ENCODE data around the gene MRPL51.
A peak's percentile ranks its signal among the peaks of the same experiment; 100 is the strongest.

Gene MRPL51

DNA sequence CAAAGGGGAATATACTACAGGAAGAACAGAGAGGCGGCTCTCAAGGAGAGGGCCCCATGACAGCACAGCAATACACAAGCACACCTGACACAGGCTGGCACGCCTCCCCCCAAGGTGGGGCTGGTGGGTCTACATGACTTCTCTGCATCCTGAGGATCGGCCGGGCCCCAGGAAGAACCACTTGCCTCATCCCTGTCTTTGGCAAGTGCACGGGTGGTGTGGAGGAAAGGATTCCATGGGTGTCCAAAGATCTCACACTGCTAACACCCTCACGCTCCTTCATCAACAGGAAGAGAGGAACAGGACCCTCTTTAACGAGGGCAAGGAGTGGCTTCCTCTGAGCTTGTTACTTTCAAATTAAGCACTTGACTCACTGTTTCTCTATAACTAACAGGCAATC lies 29.8 kb downstream of the MRPL51 start:
- Histone ChIP-seq H3K4me1 (peaks cover 100% of the 10 kb centered on the region), H3K27ac (peak overlapping the region; percentile 82), H3K36me3 (peaks cover 85% of the 10 kb centered on the region), H3K9ac (peak overlapping the region; percentile 52), H3K4me2 (peak overlapping the region; percentile 87), H3K9me3 (peaks cover 21% of the 10 kb centered on the region), H4K20me1 (no peaks in the 10 kb centered on the region), H3K27me3 (no peaks in the 10 kb centered on the region), H3K4me3 (no peak overlapping the region; the same call in 1 of the 2 replicates)
- TF ChIP-seq Cebpa-rat (IDR thresholded peaks at IDR 0.05), result no peak

DNA sequence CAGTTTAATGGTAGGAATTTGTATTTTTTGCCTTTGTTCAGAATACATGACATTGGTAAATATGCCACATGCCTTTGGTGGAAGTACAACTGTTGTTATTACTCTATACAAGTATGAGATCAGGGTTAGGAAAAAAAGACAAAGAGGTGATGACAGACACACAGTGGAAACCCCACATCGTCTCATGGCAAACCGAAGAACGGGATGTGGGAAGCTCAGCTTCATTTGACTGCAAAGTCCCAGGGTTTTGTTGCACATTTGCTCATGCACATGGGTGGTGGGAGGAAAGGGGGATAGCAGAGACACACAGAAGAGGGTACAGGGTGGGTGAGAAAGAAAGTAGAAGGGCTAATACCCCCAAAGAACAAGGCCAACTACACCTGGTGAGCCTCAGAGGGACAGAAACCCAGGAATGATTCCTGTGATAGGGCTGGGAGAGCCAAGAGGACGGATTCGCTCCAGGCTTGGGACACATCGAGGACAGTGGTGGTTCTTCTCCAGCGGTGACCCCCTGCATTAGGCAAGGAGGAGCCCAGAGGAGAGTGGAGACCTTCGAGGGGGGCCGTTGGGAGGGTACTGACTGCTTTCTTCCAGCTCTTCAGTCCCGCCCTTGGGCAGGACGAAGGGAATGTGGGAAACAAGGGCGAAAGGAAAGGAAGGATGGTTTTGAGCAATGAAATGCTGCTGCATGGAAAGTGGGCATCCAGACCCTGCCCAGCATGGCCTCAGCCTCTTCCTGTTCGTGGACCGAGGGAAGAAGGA lies 30.6 kb downstream of the MRPL51 start:
- Histone ChIP-seq H3K9ac (peak overlapping the region; percentile 52), H3K4me1 (peaks cover 99% of the 10 kb centered on the region), H3K4me3 (peak overlapping the region; percentile 23), H4K20me1 (no peaks in the 10 kb centered on the region), H3K27me3 (no peaks in the 10 kb centered on the region), H3K4me2 (peak overlapping the region; percentile 87), H3K27ac (peak overlapping the region; percentile 82), H3K36me3 (peaks cover 85% of the 10 kb centered on the region), H3K9me3 (peaks cover 13% of the 10 kb centered on the region)
- TF ChIP-seq Cebpa-rat (IDR thresholded peaks at IDR 0.05), result no peak

DNA sequence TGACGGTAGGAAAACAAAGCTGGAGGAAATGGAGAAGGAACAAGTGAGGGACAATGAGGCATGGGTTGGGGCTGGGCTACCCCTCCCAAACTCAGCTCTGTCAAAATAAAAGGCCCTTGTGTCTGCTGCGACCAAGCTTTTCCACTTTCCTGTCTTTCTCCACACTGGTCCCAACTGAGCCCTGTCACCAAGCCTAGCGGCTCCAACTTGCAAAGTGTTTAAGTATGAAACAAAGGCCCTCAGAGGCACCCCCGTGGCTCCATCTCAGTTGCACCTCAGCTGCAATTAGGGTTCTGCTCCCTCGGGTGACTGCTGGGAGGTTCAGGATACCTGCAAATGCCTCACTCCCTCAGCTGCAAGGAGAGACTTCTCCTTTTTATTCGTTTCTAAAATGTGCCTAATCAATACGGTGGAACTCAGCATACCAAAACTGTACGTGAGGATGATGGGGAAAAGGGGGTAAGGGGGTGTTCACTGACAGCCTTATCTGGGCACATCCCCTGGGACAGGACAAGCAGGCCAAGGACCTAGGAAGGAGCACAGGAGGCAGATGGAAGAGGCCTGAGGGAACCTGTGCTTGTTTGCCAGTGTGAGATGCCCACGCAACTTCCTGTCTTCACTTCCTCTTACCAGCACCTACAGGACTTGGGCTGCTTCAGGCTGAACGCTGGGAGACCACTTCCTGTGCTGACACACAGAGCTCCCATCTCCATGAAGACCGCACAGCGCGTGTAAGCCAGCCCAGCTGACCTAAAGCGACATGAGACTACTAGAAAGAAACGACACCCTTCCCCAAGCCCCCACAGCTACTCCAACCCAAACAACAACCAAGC lies 31.4 kb downstream of the MRPL51 start:
- Histone ChIP-seq H3K27ac (peak overlapping the region; percentile 82), H3K9me3 (peaks cover 5% of the 10 kb centered on the region), H3K36me3 (peaks cover 85% of the 10 kb centered on the region), H4K20me1 (no peaks in the 10 kb centered on the region), H3K9ac (peak overlapping the region; percentile 52), H3K4me3 (peak overlapping the region; percentile 23), H3K27me3 (no peaks in the 10 kb centered on the region), H3K4me1 (peaks cover 97% of the 10 kb centered on the region), H3K4me2 (peak overlapping the region; percentile 87)
- no peak for TF ChIP-seq Cebpa-rat (IDR thresholded peaks at IDR 0.05)

DNA sequence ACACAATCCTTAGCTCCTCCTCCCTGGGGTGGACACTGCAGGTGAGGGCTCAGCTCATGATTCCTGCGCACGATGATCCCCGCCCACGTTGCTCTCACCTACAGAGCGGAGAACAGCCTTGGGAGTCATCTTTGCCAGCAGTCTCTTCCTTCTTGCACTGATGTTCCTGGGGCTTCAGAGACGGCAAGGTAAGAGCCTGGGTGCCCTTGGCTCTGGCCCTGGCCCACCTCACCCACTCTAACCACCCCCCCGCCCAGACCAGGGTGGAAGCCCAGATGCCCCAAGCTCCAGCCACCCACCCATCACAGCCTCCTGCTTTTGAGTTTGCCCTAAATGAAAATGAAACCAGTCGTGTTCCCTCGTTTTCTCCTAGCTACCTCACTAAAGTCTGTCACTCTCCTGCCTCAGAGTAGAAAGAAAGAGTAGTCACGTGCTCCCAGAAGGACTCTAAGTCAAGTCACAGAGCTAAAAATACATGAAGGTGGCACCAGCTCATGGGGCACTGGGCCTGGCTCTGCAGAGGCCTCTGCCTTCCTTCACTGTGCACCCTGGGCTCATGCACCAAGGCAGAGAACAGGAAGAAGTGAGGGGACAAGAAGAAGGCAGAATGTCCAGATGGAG lies 32.2 kb downstream of the MRPL51 start:
- Histone ChIP-seq H3K27me3 (no peaks in the 10 kb centered on the region), H3K4me1 (peaks cover 90% of the 10 kb centered on the region), H3K4me3 (peak overlapping the region; percentile 23), H3K4me2 (peak overlapping the region; percentile 87), H3K9ac (peak overlapping the region; percentile 52), H3K9me3 (no peaks in the 10 kb centered on the region), H3K36me3 (peaks cover 84% of the 10 kb centered on the region), H3K27ac (peak overlapping the region; percentile 82), H4K20me1 (no peaks in the 10 kb centered on the region)
- TF ChIP-seq Cebpa-rat (IDR thresholded peaks at IDR 0.05), result no peak

DNA sequence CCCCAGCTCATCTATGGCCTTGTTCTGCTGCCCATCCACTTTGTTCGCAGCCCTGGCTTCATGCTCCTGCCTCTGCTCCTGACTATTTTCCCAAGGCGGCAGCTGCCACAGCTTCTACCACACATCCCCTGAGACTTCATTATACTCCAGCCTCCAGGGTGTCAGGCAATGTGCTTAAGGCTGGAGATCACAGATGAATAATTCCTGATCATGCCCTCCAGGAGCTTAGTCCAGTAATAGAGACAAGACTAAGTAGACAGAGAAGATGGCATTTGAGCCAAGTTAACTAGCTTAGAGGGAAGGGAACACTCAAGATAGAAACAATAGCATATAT lies 34.1 kb downstream of the MRPL51 start:
- Histone ChIP-seq H3K27ac (peak overlapping the region; percentile 44), H3K9ac (peak overlapping the region; percentile 34; the same call in 1 of the 2 replicates), H3K9me3 (no peaks in the 10 kb centered on the region), H4K20me1 (no peaks in the 10 kb centered on the region), H3K27me3 (no peaks in the 10 kb centered on the region), H3K4me3 (no peak overlapping the region), H3K36me3 (peaks cover 83% of the 10 kb centered on the region), H3K4me1 (peaks cover 77% of the 10 kb centered on the region), H3K4me2 (peak overlapping the region; percentile 87)
- TF ChIP-seq Cebpa-rat (IDR thresholded peaks at IDR 0.05), result no peak

DNA sequence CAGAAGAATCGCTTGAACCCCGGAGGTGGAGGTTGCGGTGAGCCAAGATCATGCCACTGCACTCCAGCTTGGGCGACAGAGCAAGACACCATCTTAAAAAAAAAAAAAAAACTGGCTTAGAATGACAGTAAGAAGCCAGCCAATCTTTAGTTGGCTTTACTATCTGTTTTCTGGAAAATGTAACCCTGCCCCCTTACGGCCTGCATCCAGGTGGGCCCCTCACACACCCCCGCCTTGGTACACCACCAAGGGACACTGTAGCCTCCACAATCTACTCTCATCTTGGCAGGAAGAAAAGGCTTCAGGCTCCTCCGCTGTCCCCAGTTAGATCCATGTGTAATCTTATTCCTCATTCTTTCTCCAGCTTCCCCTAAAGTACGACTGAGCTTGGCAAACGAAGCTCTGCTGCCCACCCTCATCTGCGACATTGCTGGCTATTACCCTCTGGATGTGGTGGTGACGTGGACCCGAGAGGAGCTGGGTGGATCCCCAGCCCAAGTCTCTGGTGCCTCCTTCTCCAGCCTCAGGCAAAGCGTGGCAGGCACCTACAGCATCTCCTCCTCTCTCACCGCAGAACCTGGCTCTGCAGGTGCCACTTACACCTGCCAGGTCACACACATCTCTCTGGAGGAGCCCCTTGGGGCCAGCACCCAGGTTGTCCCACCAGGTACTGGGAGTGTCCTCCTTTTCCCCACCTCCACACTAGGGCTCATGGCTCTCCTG lies 34.6 kb downstream of the MRPL51 start:
- Histone ChIP-seq H3K4me3 (no peak overlapping the region), H3K4me2 (peak overlapping the region; percentile 87), H3K36me3 (peaks cover 83% of the 10 kb centered on the region), H3K9ac (peak overlapping the region; percentile 34; the same call in 1 of the 2 replicates), H3K27ac (peak overlapping the region; percentile 44), H4K20me1 (no peaks in the 10 kb centered on the region), H3K4me1 (peaks cover 77% of the 10 kb centered on the region), H3K9me3 (no peaks in the 10 kb centered on the region), H3K27me3 (no peaks in the 10 kb centered on the region)
- TF ChIP-seq Cebpa-rat (IDR thresholded peaks at IDR 0.05), result no peak

DNA sequence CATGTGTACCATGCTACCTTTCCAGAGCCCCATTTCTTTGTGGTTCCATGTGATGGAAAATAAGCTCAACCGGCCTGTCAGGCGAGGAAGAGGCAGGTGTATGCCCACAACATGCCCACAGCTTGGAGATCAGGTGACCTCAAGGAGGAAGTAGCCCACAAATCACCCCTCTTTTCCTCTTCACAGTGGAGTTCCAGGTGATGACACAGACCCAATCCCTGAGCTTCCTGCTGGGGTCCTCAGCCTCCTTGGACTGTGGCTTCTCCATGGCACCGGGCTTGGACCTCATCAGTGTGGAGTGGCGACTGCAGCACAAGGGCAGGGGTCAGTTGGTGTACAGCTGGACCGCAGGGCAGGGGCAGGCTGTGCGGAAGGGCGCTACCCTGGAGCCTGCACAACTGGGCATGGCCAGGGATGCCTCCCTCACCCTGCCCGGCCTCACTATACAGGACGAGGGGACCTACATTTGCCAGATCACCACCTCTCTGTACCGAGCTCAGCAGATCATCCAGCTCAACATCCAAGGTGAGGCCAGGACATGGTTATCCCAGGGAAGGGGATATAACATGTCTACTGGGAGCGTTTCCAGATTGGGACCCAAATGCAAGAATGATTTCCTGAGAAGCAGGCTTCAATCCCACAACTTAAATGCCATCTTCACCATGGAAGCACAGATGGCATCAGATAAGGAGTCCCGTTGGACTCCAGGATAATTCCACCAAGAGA lies 35.7 kb downstream of the MRPL51 start:
- H3K9me3 ChIP-seq, result no peaks in the 10 kb centered on the region
- H3K4me1 ChIP-seq, result peaks cover 77% of the 10 kb centered on the region
- H3K36me3 ChIP-seq, result peaks cover 78% of the 10 kb centered on the region
- H4K20me1 ChIP-seq, result no peaks in the 10 kb centered on the region
- no peak for TF ChIP-seq Cebpa-rat (IDR thresholded peaks at IDR 0.05)
- no peaks in the 10 kb centered on the region for H3K27me3 ChIP-seq
- no peak overlapping the region for H3K4me3 ChIP-seq
- H3K4me2 ChIP-seq, result peak overlapping the region; percentile 18; the same call in 1 of the 2 replicates
- no peak overlapping the region for H3K9ac ChIP-seq
- H3K27ac ChIP-seq, result no peak overlapping the region

DNA sequence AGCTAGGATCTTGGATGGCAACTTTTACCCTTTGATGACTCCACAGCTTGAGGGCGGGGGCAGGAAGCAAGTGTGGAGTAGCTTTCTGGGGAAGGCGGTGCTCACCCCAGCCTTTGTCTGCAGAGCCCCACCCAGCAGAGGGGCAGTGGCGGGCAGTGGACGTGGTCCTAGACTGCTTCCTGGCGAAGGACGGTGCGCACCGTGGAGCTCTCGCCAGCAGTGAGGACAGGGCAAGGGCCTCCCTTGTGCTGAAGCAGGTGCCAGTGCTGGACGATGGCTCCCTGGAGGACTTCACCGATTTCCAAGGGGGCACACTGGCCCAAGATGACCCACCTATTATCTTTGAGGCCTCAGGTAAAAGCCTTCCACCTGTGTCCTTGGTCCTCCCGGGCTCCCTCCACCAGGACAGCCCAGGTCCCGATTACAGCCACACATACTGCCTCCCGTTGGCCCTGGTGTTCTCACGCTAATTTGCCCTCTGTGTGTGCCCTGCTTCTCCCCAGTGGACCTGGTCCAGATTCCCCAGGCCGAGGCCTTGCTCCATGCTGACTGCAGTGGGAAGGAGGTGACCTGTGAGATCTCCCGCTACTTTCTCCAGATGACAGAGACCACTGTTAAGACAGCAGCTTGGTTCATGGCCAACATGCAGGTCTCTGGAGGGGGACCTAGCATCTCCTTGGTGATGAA lies 40.0 kb downstream of the MRPL51 start:
- no peaks in the 10 kb centered on the region for H3K9me3 ChIP-seq
- no peak for TF ChIP-seq Cebpa-rat (IDR thresholded peaks at IDR 0.05)
- H3K36me3 ChIP-seq, result peaks cover 47% of the 10 kb centered on the region
- H3K4me2 ChIP-seq, result peak overlapping the region; percentile 98
- peak overlapping the region; percentile 75 for H3K4me3 ChIP-seq
- no peaks in the 10 kb centered on the region for H3K27me3 ChIP-seq
- peaks cover 69% of the 10 kb centered on the region for H3K4me1 ChIP-seq
- H3K27ac ChIP-seq, result peak overlapping the region; percentile 94
- no peaks in the 10 kb centered on the region for H4K20me1 ChIP-seq
- peak overlapping the region; percentile 87 for H3K9ac ChIP-seq

Measured in BLaER1 (cell line).